ENCODE data around the gene UNCX.

UNCX gene

GRCh38 chr7:1252540-1253090 is 19.9 kb downstream of the UNCX start:
- H3K23ac ChIP-seq (ENCODE audit: low read length): no peak overlapping the region
- no peaks in the 10 kb centered on the region for H3K79me1 ChIP-seq (ENCODE audit: low read length)
- H4K8ac ChIP-seq (ENCODE audit: low read depth, low read length): no peak overlapping the region
- H2AFZ ChIP-seq (ENCODE audit: insufficient read depth, low read length, poor library complexity): no peak overlapping the region
- no peaks in the 10 kb centered on the region for H3K36me3 ChIP-seq (ENCODE audit: control insufficient read depth in 1 of 2, insufficient read depth in 2 of 2, low read length in 2 of 2)
- H3K9me3 ChIP-seq (ENCODE audit: insufficient read depth, low read depth, low read length): peaks cover 4% of the 10 kb centered on the region
- no peaks in the 10 kb centered on the region for H3K4me1 ChIP-seq (ENCODE audit: control insufficient read depth in 1 of 2, insufficient read depth in 2 of 2, low read length in 2 of 2)
- no peak overlapping the region for H3K4me3 ChIP-seq (ENCODE audit: low read depth, low read length)
- no peak overlapping the region for H2BK120ac ChIP-seq (ENCODE audit: insufficient read depth, low read length, poor library complexity)
- H2BK12ac ChIP-seq (ENCODE audit: low read length): no peak overlapping the region
- no peak overlapping the region for H4K91ac ChIP-seq (ENCODE audit: low read depth, low read length)
- H3K4ac ChIP-seq (ENCODE audit: low read depth, low read length): no peak overlapping the region
- H3K9ac ChIP-seq (ENCODE audit: low read length): no peak overlapping the region
- H3K18ac ChIP-seq (ENCODE audit: low read length): no peak overlapping the region
- H2BK5ac ChIP-seq (ENCODE audit: low read depth, low read length, poor library complexity): no peak overlapping the region
- H3K4me2 ChIP-seq (ENCODE audit: low read length): no peak overlapping the region
- H3K27me3 ChIP-seq (ENCODE audit: insufficient read depth, low read length): peaks cover 23% of the 10 kb centered on the region
- no peak overlapping the region for H2AK5ac ChIP-seq (ENCODE audit: low read length)
- no peaks in the 10 kb centered on the region for H3K79me2 ChIP-seq (ENCODE audit: control insufficient read depth, insufficient read depth, low read length, poor library complexity)
- H3K27ac ChIP-seq (ENCODE audit: low read depth, low read length): no peak overlapping the region
- no CpG with 5 or more reads among the region's 17 CpGs for WGBS (ENCODE audit: extremely low coverage, insufficient coverage, insufficient read length)
- no peak overlapping the region for H3K14ac ChIP-seq (ENCODE audit: low read length)
- H4K12ac ChIP-seq (ENCODE audit: low read depth, low read length): no peak overlapping the region
- DNase-seq: no peak

- no peak overlapping the region for H2BK12ac ChIP-seq (ENCODE audit: low read length)
- H3K27me3 ChIP-seq (ENCODE audit: insufficient read depth, low read length): peaks cover 13% of the 10 kb centered on the region
- H3K4me1 ChIP-seq (ENCODE audit: control insufficient read depth in 1 of 2, insufficient read depth in 2 of 2, low read length in 2 of 2): no peaks in the 10 kb centered on the region
- H3K9me3 ChIP-seq (ENCODE audit: insufficient read depth, low read depth, low read length): peaks cover 2% of the 10 kb centered on the region
- H3K4me3 ChIP-seq (ENCODE audit: low read depth, low read length): no peak overlapping the region
- H3K27ac ChIP-seq (ENCODE audit: low read depth, low read length): no peak overlapping the region
- H2BK120ac ChIP-seq (ENCODE audit: insufficient read depth, low read length, poor library complexity): no peak overlapping the region
- no peak overlapping the region for H2BK5ac ChIP-seq (ENCODE audit: low read depth, low read length, poor library complexity)
- no peak overlapping the region for H3K14ac ChIP-seq (ENCODE audit: low read length)
- H4K8ac ChIP-seq (ENCODE audit: low read depth, low read length): no peak overlapping the region
- H3K79me2 ChIP-seq (ENCODE audit: control insufficient read depth, insufficient read depth, low read length, poor library complexity): no peaks in the 10 kb centered on the region
- H4K91ac ChIP-seq (ENCODE audit: low read depth, low read length): no peak overlapping the region
- H2AK5ac ChIP-seq (ENCODE audit: low read length): no peak overlapping the region
- no peaks in the 10 kb centered on the region for H3K36me3 ChIP-seq (ENCODE audit: control insufficient read depth in 1 of 2, insufficient read depth in 2 of 2, low read length in 2 of 2)
- no peak overlapping the region for H3K23ac ChIP-seq (ENCODE audit: low read length)
- no peak overlapping the region for H2AFZ ChIP-seq (ENCODE audit: insufficient read depth, low read length, poor library complexity)
- WGBS (ENCODE audit: extremely low coverage, insufficient coverage, insufficient read length): no CpG with 5 or more reads among the region's 20 CpGs
- no peak overlapping the region for H3K18ac ChIP-seq (ENCODE audit: low read length)
- no peak overlapping the region for H4K12ac ChIP-seq (ENCODE audit: low read depth, low read length)
- no peak for DNase-seq
- H3K79me1 ChIP-seq (ENCODE audit: low read length): no peaks in the 10 kb centered on the region
- no peak overlapping the region for H3K4me2 ChIP-seq (ENCODE audit: low read length)
- no peak overlapping the region for H3K9ac ChIP-seq (ENCODE audit: low read length)
- no peak overlapping the region for H3K4ac ChIP-seq (ENCODE audit: low read depth, low read length)
Measured at GRCh38 chr7:1253681-1254181, 21.1 kb downstream of the UNCX start.

- Histone ChIP-seq H2BK5ac (ENCODE audit: low read depth, low read length, poor library complexity) (no peak overlapping the region), H2AFZ (ENCODE audit: insufficient read depth, low read length, poor library complexity) (no peak overlapping the region), H2BK120ac (ENCODE audit: insufficient read depth, low read length, poor library complexity) (no peak overlapping the region), H4K12ac (ENCODE audit: low read depth, low read length) (no peak overlapping the region), H3K23ac (ENCODE audit: low read length) (no peak overlapping the region), H3K9ac (ENCODE audit: low read length) (no peak overlapping the region), H3K9me3 (ENCODE audit: insufficient read depth, low read depth, low read length) (no peaks in the 10 kb centered on the region), H3K27me3 (ENCODE audit: insufficient read depth, low read length) (peaks cover 7% of the 10 kb centered on the region), H3K18ac (ENCODE audit: low read length) (no peak overlapping the region), H4K8ac (ENCODE audit: low read depth, low read length) (no peak overlapping the region), H2AK5ac (ENCODE audit: low read length) (no peak overlapping the region), H4K91ac (ENCODE audit: low read depth, low read length) (no peak overlapping the region), H3K4me2 (ENCODE audit: low read length) (no peak overlapping the region), H3K4me3 (ENCODE audit: low read depth, low read length) (no peak overlapping the region), H2BK12ac (ENCODE audit: low read length) (no peak overlapping the region), H3K79me1 (ENCODE audit: low read length) (no peaks in the 10 kb centered on the region), H3K36me3 (ENCODE audit: control insufficient read depth in 1 of 2, insufficient read depth in 2 of 2, low read length in 2 of 2) (no peaks in the 10 kb centered on the region), H3K4me1 (ENCODE audit: control insufficient read depth in 1 of 2, insufficient read depth in 2 of 2, low read length in 2 of 2) (no peaks in the 10 kb centered on the region), H3K79me2 (ENCODE audit: control insufficient read depth, insufficient read depth, low read length, poor library complexity) (no peaks in the 10 kb centered on the region), H3K27ac (ENCODE audit: low read depth, low read length) (no peak overlapping the region), H3K4ac (ENCODE audit: low read depth, low read length) (no peak overlapping the region), H3K14ac (ENCODE audit: low read length) (no peak overlapping the region)
- DNase-seq: no peak
- WGBS (ENCODE audit: extremely low coverage, insufficient coverage, insufficient read length): no CpG with 5 or more reads among the region's 34 CpGs
Measured at GRCh38 chr7:1254281-1255079, 21.8 kb downstream of the UNCX start.

GRCh38 chr7:1255080-1255816 is 22.6 kb downstream of the UNCX start:
- H3K4ac ChIP-seq (ENCODE audit: low read depth, low read length): no peak overlapping the region
- no peak overlapping the region for H4K91ac ChIP-seq (ENCODE audit: low read depth, low read length)
- no peak overlapping the region for H2BK5ac ChIP-seq (ENCODE audit: low read depth, low read length, poor library complexity)
- H2AK5ac ChIP-seq (ENCODE audit: low read length): no peak overlapping the region
- no peak for DNase-seq
- H3K9me3 ChIP-seq (ENCODE audit: insufficient read depth, low read depth, low read length): no peaks in the 10 kb centered on the region
- no peak overlapping the region for H3K23ac ChIP-seq (ENCODE audit: low read length)
- H3K27ac ChIP-seq (ENCODE audit: low read depth, low read length): no peak overlapping the region
- H2BK120ac ChIP-seq (ENCODE audit: insufficient read depth, low read length, poor library complexity): no peak overlapping the region
- no peak overlapping the region for H2BK12ac ChIP-seq (ENCODE audit: low read length)
- no peak overlapping the region for H3K4me3 ChIP-seq (ENCODE audit: low read depth, low read length)
- WGBS (ENCODE audit: extremely low coverage, insufficient coverage, insufficient read length): no CpG with 5 or more reads among the region's 21 CpGs
- no peaks in the 10 kb centered on the region for H3K36me3 ChIP-seq (ENCODE audit: control insufficient read depth in 1 of 2, insufficient read depth in 2 of 2, low read length in 2 of 2)
- H3K4me1 ChIP-seq (ENCODE audit: control insufficient read depth in 1 of 2, insufficient read depth in 2 of 2, low read length in 2 of 2): no peaks in the 10 kb centered on the region
- H3K4me2 ChIP-seq (ENCODE audit: low read length): no peak overlapping the region
- H3K79me2 ChIP-seq (ENCODE audit: control insufficient read depth, insufficient read depth, low read length, poor library complexity): no peaks in the 10 kb centered on the region
- no peak overlapping the region for H3K14ac ChIP-seq (ENCODE audit: low read length)
- H3K79me1 ChIP-seq (ENCODE audit: low read length): no peaks in the 10 kb centered on the region
- no peak overlapping the region for H3K9ac ChIP-seq (ENCODE audit: low read length)
- H3K18ac ChIP-seq (ENCODE audit: low read length): no peak overlapping the region
- H4K8ac ChIP-seq (ENCODE audit: low read depth, low read length): no peak overlapping the region
- no peaks in the 10 kb centered on the region for H3K27me3 ChIP-seq (ENCODE audit: insufficient read depth, low read length)
- H2AFZ ChIP-seq (ENCODE audit: insufficient read depth, low read length, poor library complexity): no peak overlapping the region
- no peak overlapping the region for H4K12ac ChIP-seq (ENCODE audit: low read depth, low read length)
